Midbrain (tissue), 1 donor: ENCODE measurements around the gene SMAP1.

ENCODE experiments used
- DNase-seq: peaks from one replicate; lab custom pipeline; 2025; lab: John Stamatoyannopoulos, UW

Gene SMAP1

DNA sequence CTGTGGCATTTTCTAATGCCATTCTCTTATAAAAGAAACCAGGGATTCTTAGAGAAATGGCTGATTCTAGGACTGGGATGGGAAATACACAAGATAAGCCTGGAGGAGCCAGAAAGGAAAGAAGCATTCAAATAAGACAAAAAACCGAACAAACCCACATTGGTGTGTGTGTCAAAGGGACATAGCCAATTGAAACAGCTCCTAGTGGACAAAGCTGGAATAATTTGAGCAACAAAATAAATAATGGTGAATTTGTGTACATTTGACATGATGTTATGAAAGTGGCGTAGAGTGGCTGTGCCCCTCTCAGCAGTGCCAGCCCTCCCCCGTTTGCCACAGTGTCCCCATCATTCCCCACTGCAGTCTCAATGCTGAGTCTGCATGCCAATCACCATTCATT is 233.6 kb downstream of the SMAP1 start:
- no peak for DNase-seq

DNA sequence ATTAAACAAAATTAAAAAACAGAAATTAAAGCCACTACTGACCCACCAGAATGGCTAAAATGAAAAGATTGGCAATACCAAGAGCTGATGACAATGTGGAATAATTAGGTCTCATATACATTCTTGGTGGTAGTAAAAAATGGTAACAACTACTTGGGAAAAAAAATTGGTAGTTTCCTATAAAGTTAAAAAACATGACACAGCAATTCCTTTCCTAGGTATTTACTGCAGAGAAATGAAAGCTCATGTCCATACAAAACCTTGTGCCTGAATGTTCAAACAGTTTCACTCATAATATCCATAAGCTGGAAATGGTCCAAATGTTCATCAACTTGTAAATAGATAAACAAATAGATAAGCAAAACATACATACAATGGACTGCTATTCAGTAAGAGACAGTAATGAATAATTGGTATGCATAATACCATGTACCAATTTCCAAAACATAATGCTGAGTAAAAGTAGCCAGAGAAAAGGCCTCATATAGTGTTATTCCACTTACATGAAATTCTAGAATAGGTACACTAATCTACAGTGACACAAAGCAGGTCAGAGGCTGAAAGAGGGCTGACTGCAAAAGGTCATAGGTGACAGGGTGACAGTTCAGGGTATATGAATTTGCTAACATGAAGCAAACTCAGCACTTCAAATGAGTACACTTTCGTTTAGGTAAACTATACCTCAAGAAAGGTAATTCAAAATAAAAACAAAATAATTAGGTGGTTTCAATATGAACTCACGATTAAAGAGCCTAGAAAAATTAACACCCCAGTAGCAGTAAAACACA is 236.2 kb downstream of the SMAP1 start:
- no peak for DNase-seq

DNA sequence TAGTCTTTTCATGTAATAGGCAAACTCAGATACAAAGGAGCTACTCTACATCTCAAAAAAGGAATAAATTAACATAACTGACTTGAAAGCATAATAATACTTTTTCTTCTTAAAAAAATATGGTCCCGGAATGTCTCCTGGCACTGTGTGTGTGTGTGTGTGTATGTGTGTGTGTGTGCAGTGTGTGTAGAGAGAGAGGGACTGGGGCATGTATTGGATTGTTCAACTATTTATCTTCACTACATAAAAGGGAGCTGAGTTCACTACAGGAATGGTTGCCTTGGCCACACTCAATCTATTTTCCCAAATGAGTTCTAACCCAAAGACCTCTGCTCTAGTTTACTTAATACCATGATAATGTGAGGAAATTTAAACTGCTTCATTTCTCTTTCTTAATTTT is 238.1 kb downstream of the SMAP1 start:
- no peak for DNase-seq
